Astrocyte (in vitro differentiated cells and primary cell): ENCODE data around the gene PBX1. TPM values are rescaled to one million over a fixed set of nuclear protein-coding genes. Genes with fewer than 3 reads are reported as not detected.

Experiments used
- DNase-seq: peaks from one replicate; pipeline ENCODE4 v3.0.0-alpha.2; 2010; ENCODE audit warnings: low read depth
- FAIRE-seq: peaks from 2 replicates; lab custom pipeline; 2011; peaks lifted over from hg19 to GRCh38; lab: Jason Lieb, UNC
- H2AFZ ChIP-seq: 2 replicates; pipeline ENCODE4 v1.6.0; 2012; ENCODE audit warnings: low read depth, low read length, inconsistent platforms
- H3K27ac ChIP-seq: 2 replicates; pipeline ENCODE4 v1.5.1; 2011; ENCODE audit warnings: low read depth, low read length, inconsistent platforms
- H3K27me3 ChIP-seq: 2 replicates; pipeline ENCODE4 v1.6.0; 2011; ENCODE audit warnings: low read length, inconsistent platforms; ENCODE audit not compliant: insufficient read depth
- H3K36me3 ChIP-seq: 2 replicates; pipeline ENCODE4 v1.5.1; 2011; ENCODE audit warnings: low read length, inconsistent platforms; ENCODE audit not compliant: insufficient read depth
- H3K4me1 ChIP-seq: 2 replicates; pipeline ENCODE4 v1.5.1; 2011; ENCODE audit warnings: low read length, inconsistent platforms; ENCODE audit not compliant: insufficient read depth
- H3K4me2 ChIP-seq: 2 replicates; pipeline ENCODE4 v1.6.0; 2012; ENCODE audit warnings: low read length, inconsistent platforms
- H3K4me3 ChIP-seq: 2 replicates; pipeline ENCODE4 v1.5.1; 2011; ENCODE audit warnings: low read depth, mild to moderate bottlenecking, low read length, inconsistent platforms; ENCODE audit not compliant: insufficient read depth
- H3K79me2 ChIP-seq: 2 replicates; pipeline ENCODE4 v1.6.0; 2012; ENCODE audit warnings: mild to moderate bottlenecking, low read length, inconsistent platforms; ENCODE audit not compliant: insufficient read depth
- H3K9ac ChIP-seq: 2 replicates; pipeline ENCODE4 v1.6.0; 2012; ENCODE audit warnings: mild to moderate bottlenecking, low read length, inconsistent platforms
- H3K9me3 ChIP-seq: 2 replicates; pipeline ENCODE4 v1.5.1; 2012; ENCODE audit warnings: low read depth, mild to moderate bottlenecking, low read length, inconsistent platforms; ENCODE audit not compliant: insufficient read depth
- H4K20me1 ChIP-seq: 2 replicates; pipeline ENCODE4 v1.6.0; 2012; ENCODE audit warnings: low read length, inconsistent platforms; ENCODE audit not compliant: insufficient read depth
- H3K27ac Mint-ChIP-seq: one replicate; pipeline ENCODE4 v1.8.0; 2021; ENCODE audit warnings: mild to moderate bottlenecking, mixed read lengths; ENCODE audit not compliant: unreplicated experiment
- H3K27me3 Mint-ChIP-seq: one replicate; pipeline ENCODE4 v1.8.0; 2021; ENCODE audit warnings: low read depth, mixed read lengths; ENCODE audit not compliant: unreplicated experiment
- H3K36me3 Mint-ChIP-seq: one replicate; pipeline ENCODE4 v1.8.0; 2021; ENCODE audit warnings: low read depth, mixed read lengths; ENCODE audit not compliant: unreplicated experiment
- H3K4me1 Mint-ChIP-seq: one replicate; pipeline ENCODE4 v1.8.0; 2021; ENCODE audit warnings: low read depth, mixed read lengths; ENCODE audit not compliant: unreplicated experiment
- H3K4me3 Mint-ChIP-seq: one replicate; pipeline ENCODE4 v1.8.0; 2021; ENCODE audit warnings: mild to moderate bottlenecking, moderate library complexity, mixed read lengths; ENCODE audit not compliant: unreplicated experiment
- H3K9me3 Mint-ChIP-seq: one replicate; pipeline ENCODE4 v1.8.0; 2021; ENCODE audit warnings: mild to moderate bottlenecking, mixed read lengths; ENCODE audit not compliant: unreplicated experiment
- EZH2 ChIP-seq: IDR thresholded peaks from 2 replicates; pipeline ENCODE4 v1.6.1; 2012; ENCODE audit warnings: mild to moderate bottlenecking, low read length, inconsistent platforms; ENCODE audit not compliant: insufficient read depth
- total RNA-seq: library from RNA; stranded (reverse); gene quantifications from 2 replicates; pipeline ENCODE4 v1.2.1, GENCODE V29; 2021
- TF ChIP-seq, protein P1 (sequence below): IDR thresholded peaks from 2 replicates; pipeline ENCODE4 v1.5.1; 2011; ENCODE audit warnings: low read depth, mild to moderate bottlenecking, inconsistent platforms, low read length, moderate library complexity; ENCODE audit not compliant: insufficient read depth

Gene PBX1
- total RNA-seq, 1 donor from 2014 or later = 37.2 TPM

DNA sequence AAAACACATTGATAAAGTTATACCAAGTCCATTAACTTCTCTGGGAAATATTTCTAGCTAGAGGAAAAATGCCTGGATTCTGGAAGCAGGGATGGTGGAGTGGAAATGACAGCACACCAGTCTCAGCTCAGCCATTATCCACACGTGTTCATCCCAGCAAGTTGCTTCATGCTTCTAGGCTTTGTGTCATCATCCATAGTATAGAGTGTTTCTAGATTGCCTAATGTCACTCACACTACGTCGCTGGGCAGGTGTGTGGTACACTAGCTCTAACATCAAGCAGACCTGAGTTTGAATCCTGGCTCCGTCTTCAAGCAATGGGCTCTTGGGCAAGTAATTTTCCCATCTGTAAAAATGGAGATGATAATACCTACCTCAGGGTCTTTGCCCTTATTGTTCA lies 326.3 kb downstream of the PBX1 start:
- Histone ChIP-seq H3K4me3 (no peak overlapping the region), H3K27ac (no peak overlapping the region), H3K36me3 (no peaks in the 10 kb centered on the region), H3K4me2 (no peak overlapping the region), H3K9me3 (no peaks in the 10 kb centered on the region), H3K9ac (no peak overlapping the region), H3K4me1 (no peaks in the 10 kb centered on the region), H4K20me1 (no peaks in the 10 kb centered on the region), H2AFZ (no peak overlapping the region), H3K79me2 (no peaks in the 10 kb centered on the region), H3K27me3 (no peaks in the 10 kb centered on the region)
- no peaks in the 10 kb centered on the region for H3K9me3 Mint-ChIP-seq
- H3K27ac Mint-ChIP-seq = no peak overlapping the region
- FAIRE-seq = no peak
- no peak overlapping the region for H3K4me3 Mint-ChIP-seq
- H3K27me3 Mint-ChIP-seq = peaks cover 1% of the 10 kb centered on the region
- no peak for DNase-seq
- H3K4me1 Mint-ChIP-seq = no peaks in the 10 kb centered on the region
- H3K36me3 Mint-ChIP-seq = no peaks in the 10 kb centered on the region
- TF ChIP-seq, protein P1, sequence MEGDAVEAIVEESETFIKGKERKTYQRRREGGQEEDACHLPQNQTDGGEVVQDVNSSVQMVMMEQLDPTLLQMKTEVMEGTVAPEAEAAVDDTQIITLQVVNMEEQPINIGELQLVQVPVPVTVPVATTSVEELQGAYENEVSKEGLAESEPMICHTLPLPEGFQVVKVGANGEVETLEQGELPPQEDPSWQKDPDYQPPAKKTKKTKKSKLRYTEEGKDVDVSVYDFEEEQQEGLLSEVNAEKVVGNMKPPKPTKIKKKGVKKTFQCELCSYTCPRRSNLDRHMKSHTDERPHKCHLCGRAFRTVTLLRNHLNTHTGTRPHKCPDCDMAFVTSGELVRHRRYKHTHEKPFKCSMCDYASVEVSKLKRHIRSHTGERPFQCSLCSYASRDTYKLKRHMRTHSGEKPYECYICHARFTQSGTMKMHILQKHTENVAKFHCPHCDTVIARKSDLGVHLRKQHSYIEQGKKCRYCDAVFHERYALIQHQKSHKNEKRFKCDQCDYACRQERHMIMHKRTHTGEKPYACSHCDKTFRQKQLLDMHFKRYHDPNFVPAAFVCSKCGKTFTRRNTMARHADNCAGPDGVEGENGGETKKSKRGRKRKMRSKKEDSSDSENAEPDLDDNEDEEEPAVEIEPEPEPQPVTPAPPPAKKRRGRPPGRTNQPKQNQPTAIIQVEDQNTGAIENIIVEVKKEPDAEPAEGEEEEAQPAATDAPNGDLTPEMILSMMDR = no peak
- TF ChIP-seq EZH2 = no peak

DNA sequence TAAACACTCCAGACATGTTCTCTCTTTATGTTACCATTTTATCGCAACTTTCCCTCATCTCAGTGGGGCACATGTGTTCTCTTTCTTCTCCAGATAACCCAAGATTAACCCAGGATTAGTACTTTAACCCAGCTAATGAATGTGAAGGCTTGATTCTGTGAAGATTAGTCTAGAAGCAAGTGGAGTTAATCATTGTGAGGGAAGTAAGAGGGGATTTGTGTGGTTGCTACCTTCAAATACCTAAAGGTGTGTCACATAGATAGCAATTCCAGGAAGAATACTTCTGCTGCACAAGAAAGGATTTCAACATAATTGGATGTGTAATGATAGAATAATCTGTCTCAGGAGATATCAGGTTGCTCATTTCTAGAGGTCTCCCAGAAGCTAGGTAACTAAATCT lies 327.1 kb downstream of the PBX1 start:
- H3K36me3 Mint-ChIP-seq = no peaks in the 10 kb centered on the region
- DNase-seq = no peak
- no peak overlapping the region for H3K9ac ChIP-seq
- no peaks in the 10 kb centered on the region for H3K36me3 ChIP-seq
- no peak overlapping the region for H3K4me3 Mint-ChIP-seq
- no peak overlapping the region for H3K4me2 ChIP-seq
- no peak overlapping the region for H3K27ac ChIP-seq
- no peak for TF ChIP-seq EZH2
- TF ChIP-seq, protein P1 = no peak
- FAIRE-seq = no peak
- no peaks in the 10 kb centered on the region for H3K9me3 ChIP-seq
- no peaks in the 10 kb centered on the region for H3K27me3 ChIP-seq
- no peaks in the 10 kb centered on the region for H3K27me3 Mint-ChIP-seq
- H3K79me2 ChIP-seq = no peaks in the 10 kb centered on the region
- H3K9me3 Mint-ChIP-seq = no peaks in the 10 kb centered on the region
- no peaks in the 10 kb centered on the region for H3K4me1 ChIP-seq
- no peaks in the 10 kb centered on the region for H4K20me1 ChIP-seq
- H2AFZ ChIP-seq = no peak overlapping the region
- H3K4me1 Mint-ChIP-seq = no peaks in the 10 kb centered on the region
- no peak overlapping the region for H3K4me3 ChIP-seq
- no peak overlapping the region for H3K27ac Mint-ChIP-seq

DNA sequence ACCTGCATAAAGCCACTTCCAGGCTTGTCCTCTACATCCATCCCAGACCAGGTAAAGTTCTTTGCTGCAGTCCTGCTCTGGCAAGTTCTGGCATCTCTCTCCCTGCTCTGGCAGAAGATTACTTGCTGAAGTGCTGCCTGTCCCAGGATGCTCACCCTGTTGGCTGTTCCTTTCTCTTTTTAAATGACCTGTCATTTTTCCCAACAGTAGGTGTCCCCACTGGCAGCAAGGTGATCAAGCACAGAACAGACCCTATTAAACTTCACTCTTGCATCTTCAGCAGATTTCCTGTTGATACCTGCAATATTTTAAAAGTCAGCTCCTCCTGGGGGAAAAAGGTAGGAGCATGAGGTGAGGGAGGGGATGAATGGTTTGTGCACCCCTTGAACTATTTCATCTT lies 332.6 kb downstream of the PBX1 start:
- Mint-ChIP-seq H3K4me1 (no peaks in the 10 kb centered on the region), H3K9me3 (no peaks in the 10 kb centered on the region), H3K27me3 (peaks cover 6% of the 10 kb centered on the region), H3K36me3 (no peaks in the 10 kb centered on the region), H3K27ac (no peak overlapping the region), H3K4me3 (no peak overlapping the region)
- H3K27me3 ChIP-seq = no peaks in the 10 kb centered on the region
- no peaks in the 10 kb centered on the region for H4K20me1 ChIP-seq
- H3K4me2 ChIP-seq = no peak overlapping the region
- FAIRE-seq (no peak), DNase-seq (no peak)
- H3K4me1 ChIP-seq = no peaks in the 10 kb centered on the region
- H3K79me2 ChIP-seq = no peaks in the 10 kb centered on the region
- H3K27ac ChIP-seq = no peak overlapping the region
- no peaks in the 10 kb centered on the region for H3K36me3 ChIP-seq
- H3K9me3 ChIP-seq = no peaks in the 10 kb centered on the region
- TF ChIP-seq, protein P1 = no peak
- TF ChIP-seq EZH2 = no peak
- H2AFZ ChIP-seq = no peak overlapping the region
- no peak overlapping the region for H3K4me3 ChIP-seq
- no peak overlapping the region for H3K9ac ChIP-seq
